ENCODE measurements around the gene ZNF639.
"Not testable (repeated sequence)": the region's sequence is repeated elsewhere in the genome, so short reads cannot be mapped to it uniquely, and the experiment has no call there.

DNA sequence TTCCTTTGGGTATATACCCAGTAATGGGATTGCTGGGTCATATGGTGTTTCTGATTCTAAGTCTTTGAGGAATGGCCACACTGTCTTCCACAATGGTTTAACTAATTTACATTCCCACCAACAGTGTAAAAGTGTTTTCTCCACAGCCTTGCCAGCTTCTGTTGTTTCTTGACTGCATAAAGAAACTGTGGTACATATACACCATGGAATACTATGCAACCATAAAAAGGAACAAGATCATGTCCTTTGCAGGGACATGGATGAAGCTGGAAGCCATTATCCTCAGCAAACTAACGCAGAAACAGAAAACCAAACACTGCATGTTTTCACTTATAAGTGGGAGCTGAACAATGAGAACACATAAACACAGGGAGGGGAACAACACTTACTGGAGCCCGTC lies 15.5 kb upstream of the ZNF639 start:
- TF ChIP-seq POLR2A (IDR thresholded peaks at IDR 0.05; ENCODE audit: low read depth); EP300 (IDR thresholded peaks at IDR 0.05): not testable (repeated sequence)

Data from esophagus muscularis mucosa (tissue), 2 donors.